GM12865 (cell line): Measurements from ENCODE around the gene PTGR3.

ENCODE experiments used
- DNase-seq: peaks from one replicate; pipeline ENCODE4 v3.0.0; 2010; ENCODE audit warnings: low read depth
- H3K4me3 ChIP-seq: 2 replicates; pipeline ENCODE4 v1.5.1; 2011; ENCODE audit warnings: mild to moderate bottlenecking, low read depth, low read length, control low read depth
- TF ChIP-seq, protein P1 (sequence below): IDR thresholded peaks from 2 replicates; pipeline ENCODE4 v1.5.1; 2011; ENCODE audit warnings: low read length, control low read depth, low read depth, inconsistent platforms; ENCODE audit not compliant: insufficient read depth; ENCODE audit errors: missing control alignments

PTGR3 gene

DNA sequence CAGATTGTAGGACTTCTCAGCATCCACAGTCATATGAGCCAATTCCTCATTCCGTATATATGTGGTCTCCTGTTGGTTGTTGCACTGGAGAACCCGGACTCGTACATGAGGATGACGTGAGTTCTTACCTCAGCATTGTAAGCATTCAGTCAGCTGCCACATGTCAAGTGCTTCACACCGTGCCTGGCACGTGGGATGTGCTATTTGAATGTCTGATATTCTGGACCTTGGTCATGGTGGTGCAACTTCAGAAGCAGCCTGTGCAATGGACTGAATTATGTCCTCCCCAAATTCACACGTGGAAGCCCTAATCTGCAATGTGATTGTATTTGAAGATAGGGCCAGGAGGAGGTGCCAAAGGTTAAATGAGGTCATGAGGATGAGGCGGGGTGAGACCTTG, 32.1 kb downstream of the PTGR3 start:
- no peak for DNase-seq
- TF ChIP-seq, protein P1, sequence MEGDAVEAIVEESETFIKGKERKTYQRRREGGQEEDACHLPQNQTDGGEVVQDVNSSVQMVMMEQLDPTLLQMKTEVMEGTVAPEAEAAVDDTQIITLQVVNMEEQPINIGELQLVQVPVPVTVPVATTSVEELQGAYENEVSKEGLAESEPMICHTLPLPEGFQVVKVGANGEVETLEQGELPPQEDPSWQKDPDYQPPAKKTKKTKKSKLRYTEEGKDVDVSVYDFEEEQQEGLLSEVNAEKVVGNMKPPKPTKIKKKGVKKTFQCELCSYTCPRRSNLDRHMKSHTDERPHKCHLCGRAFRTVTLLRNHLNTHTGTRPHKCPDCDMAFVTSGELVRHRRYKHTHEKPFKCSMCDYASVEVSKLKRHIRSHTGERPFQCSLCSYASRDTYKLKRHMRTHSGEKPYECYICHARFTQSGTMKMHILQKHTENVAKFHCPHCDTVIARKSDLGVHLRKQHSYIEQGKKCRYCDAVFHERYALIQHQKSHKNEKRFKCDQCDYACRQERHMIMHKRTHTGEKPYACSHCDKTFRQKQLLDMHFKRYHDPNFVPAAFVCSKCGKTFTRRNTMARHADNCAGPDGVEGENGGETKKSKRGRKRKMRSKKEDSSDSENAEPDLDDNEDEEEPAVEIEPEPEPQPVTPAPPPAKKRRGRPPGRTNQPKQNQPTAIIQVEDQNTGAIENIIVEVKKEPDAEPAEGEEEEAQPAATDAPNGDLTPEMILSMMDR = no peak
- no peak overlapping the region for H3K4me3 ChIP-seq

DNA sequence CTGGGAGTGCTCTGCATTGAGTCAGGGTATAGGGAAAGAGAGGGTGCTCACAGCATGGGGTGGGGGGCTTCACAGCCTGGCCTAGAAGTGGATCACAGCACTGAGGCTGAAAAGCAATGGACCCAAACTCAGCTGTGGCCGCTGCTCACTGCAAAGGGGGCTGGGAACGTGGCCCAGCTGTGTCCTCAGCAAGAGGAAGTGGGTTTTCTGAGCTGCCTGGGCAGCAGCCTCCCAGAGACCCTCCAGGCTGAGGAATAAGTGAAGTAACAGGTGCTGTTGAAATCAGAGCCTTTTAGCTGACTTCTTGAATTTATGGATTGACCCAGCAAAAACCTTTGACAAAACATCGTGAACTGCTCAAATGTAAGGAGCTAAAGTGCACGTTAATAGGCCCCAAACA, 35.2 kb downstream of the PTGR3 start:
- DNase-seq = no peak
- TF ChIP-seq, protein P1 = no peak
- H3K4me3 ChIP-seq = no peak overlapping the region

DNA sequence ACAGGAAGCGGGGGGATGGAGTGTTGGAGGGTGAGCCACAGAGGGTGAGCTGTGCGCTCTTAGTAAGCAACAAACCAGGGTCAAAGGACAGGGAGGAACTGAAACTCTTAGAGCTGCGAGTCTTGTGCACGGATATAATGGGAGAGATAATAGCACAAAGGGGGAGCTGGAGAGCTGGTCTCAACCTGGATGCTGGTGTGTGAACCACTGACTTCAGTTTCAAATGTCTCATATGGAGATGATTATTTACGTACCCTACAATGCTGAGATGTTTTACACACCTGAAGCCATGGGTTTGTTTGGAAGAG, 35.9 kb downstream of the PTGR3 start:
- no peak overlapping the region for H3K4me3 ChIP-seq
- TF ChIP-seq, protein P1 = peak; percentile 24
- DNase-seq = peak; percentile 75

DNA sequence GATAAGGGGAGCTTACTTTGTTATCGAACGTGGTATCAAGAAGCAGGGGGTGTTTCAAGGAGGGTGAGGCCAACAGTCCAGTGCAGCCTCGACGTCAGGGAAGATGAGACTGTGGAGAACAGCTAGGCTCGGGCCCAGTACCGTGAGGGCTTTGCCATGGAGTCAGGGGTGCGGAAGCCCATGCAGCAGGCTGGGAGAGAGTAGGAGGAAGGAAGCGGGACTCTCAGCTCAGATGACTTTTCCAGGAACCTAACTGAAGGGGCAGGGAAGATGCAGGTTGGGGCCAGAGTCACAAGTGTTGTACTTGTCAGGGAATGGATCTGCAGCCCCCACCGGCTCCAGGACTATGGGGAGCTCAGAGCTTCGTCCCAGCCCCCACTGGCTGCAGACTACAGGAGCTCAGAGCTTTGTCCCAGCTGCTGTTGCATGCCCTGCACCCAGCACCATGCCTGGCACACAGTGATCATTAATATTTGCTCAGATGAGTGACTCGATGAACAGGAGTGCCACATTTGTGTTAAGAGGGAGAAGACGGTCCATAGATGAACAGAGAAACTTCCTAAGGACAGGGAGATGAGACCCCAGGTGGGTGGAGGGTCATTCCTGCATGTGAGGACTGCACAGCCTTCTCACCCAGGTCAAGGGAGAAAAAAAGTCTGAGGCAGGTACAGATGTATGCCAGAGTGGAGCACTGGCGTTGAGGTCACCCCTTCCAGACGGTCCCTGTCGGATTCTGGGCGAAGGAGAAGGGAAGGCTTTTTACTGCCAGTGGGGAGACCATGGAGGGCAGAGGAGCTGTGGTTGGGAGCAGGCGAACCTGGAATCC, 36.4 kb downstream of the PTGR3 start:
- TF ChIP-seq, protein P1 = no peak
- no peak for DNase-seq
- H3K4me3 ChIP-seq = no peak overlapping the region

DNA sequence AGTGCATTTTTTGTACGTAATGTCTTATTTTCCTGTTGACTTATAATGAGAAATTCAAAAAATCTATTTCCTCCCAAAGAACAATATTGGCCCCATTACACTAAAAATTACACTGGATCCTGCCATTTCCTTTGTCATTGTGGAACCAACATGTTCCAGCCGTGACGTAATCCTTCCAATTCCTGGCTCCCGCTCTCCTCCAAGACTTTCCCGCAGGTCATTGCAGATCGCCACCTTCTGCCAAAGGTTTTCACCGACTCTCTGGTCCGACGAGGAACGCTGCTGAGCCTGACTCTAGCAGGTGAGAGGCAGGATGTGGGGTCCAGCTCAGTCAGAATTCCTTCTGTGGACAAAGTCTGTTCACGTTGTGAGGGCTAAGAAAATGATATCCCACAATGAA, 38.0 kb downstream of the PTGR3 start:
- no peak for DNase-seq
- H3K4me3 ChIP-seq = no peak overlapping the region
- TF ChIP-seq, protein P1 = no peak

DNA sequence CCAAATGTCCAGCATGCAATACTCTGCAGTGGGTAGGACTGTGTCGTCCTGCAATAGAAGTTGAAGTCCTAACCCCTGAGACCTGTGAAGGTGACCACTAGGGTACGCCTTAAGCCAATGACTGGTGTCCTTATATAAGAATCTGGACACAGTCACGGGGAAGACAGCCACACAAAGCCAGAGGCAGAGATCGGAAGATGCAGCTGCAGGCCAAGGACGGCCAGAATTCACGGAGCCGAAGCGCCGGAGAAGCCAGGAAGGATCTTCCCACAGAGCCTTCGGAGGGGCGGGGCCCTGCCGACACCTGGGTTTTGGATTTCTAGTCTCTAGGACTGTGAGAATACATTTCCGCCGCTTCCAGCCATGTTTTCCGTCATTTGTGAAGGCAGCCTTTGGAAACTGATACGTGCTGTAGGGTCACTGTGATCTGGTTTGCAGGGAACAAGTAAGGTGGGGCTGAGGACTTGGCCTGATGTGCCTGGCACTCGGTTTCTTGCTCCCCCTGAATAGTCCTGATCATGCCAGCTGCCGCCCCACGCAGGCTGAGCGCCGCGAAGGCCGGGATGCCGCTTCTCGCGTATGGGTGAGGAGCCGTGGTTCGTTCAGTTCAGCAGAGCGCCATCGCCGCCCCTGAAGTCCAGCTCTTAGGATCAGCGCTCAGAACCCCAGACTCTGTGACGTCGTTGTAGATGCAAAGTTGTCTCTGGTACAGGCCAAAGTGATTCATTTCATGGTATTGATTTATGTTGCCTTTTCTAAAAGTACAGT, 38.7 kb downstream of the PTGR3 start:
- TF ChIP-seq, protein P1 = no peak
- DNase-seq = no peak
- no peak overlapping the region for H3K4me3 ChIP-seq

DNA sequence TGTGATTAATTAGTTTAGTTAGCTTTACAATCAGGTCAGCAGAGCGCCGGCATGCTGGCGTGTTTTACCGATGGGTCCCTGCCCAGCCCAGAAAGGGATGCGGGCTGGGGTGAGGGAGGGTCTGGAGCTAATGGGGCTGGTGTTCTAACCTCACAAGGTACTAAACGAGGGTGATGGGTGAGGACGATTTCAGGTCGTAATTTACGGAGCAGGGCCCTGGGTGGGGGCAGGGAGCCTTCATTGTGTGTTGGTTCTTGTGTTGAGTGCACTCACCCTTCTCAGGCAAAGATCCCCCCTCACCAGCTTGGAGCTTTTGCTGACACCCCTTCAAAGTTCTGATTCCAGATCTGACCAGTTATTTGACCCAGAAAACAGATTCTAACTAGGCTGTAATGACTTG, 39.5 kb downstream of the PTGR3 start:
- no peak for DNase-seq
- no peak overlapping the region for H3K4me3 ChIP-seq
- TF ChIP-seq, protein P1 = no peak
